Fibroblast of pulmonary artery (primary cell): ENCODE results near the gene HPSE2.

ENCODE experiments used
- DNase-seq: peaks from one replicate; pipeline ENCODE4 v3.0.0-alpha.2; 2010; ENCODE audit warnings: low read depth
- H3K4me3 ChIP-seq: replicated peaks from 2 replicates; pipeline ENCODE4 v1.5.1; 2011; ENCODE audit warnings: low read depth, mild to moderate bottlenecking, control low read depth, low read length, moderate library complexity
- CTCF ChIP-seq: IDR thresholded peaks from 2 replicates; pipeline ENCODE4 v1.5.1; 2011; ENCODE audit warnings: mild to moderate bottlenecking, control low read depth, low read length, inconsistent platforms; ENCODE audit errors: missing control alignments

HPSE2 gene

GRCh38 chr10:98664329-98665042 is 571.2 kb downstream of the HPSE2 start:
- TF ChIP-seq CTCF = peak; percentile 63
- peak; percentile 48 for DNase-seq
- H3K4me3 ChIP-seq = no peak overlapping the region

GRCh38 chr10:98659951-98660350 is 575.7 kb downstream of the HPSE2 start:
- no peak overlapping the region for H3K4me3 ChIP-seq
- TF ChIP-seq CTCF = no peak
- DNase-seq = no peak

- H3K4me3 ChIP-seq = no peak overlapping the region
- no peak for TF ChIP-seq CTCF
- DNase-seq = no peak
Observed at GRCh38 chr10:98655492-98655891, 580.2 kb downstream of the HPSE2 start.

GRCh38 chr10:98649170-98649569 is 586.5 kb downstream of the HPSE2 start:
- no peak for TF ChIP-seq CTCF
- no peak for DNase-seq
- no peak overlapping the region for H3K4me3 ChIP-seq

GRCh38 chr10:98646998-98647917 is 588.4 kb downstream of the HPSE2 start:
- DNase-seq = no peak
- no peak overlapping the region for H3K4me3 ChIP-seq
- no peak for TF ChIP-seq CTCF

GRCh38 chr10:98644466-98644865 is 591.2 kb downstream of the HPSE2 start:
- no peak for TF ChIP-seq CTCF
- no peak overlapping the region for H3K4me3 ChIP-seq

More at GRCh38 chr10:98644466-98644865, 591.2 kb downstream of the HPSE2 start:
- no peak for DNase-seq
